HepG2 (cell line): ENCODE data around the gene CCDC142. TPM values are rescaled to one million over a fixed set of nuclear protein-coding genes. Genes with fewer than 3 reads are reported as not detected.

Experiments used
- AGO2 ChIP-seq: fragments of 200-400 bp; formaldehyde crosslinking; optimal IDR thresholded peaks from 2 replicates; pipeline ENCODE3; 2017; ENCODE audit warnings: mild to moderate bottlenecking, low read depth, low read length, moderate library complexity
- DZIP1 ChIP-seq: sonication (generic); formaldehyde crosslinking; IDR thresholded peaks from 2 replicates; pipeline ENCODE4 v1.5.0; 2020; ENCODE audit warnings: mild to moderate bottlenecking, missing genetic modification reagents
- ELF4 ChIP-seq: sonication (generic); formaldehyde crosslinking; IDR thresholded peaks from 2 replicates; pipeline ENCODE4 v1.5.0; 2020; ENCODE audit warnings: missing genetic modification reagents, mild to moderate bottlenecking, moderate library complexity, borderline replicate concordance
- ERF ChIP-seq: IDR thresholded peaks from 2 replicates; pipeline ENCODE4 v1.6.1; 2018; ENCODE audit warnings: missing biosample characterization, missing genetic modification reagents
- FOXM1 ChIP-seq: sonication (generic); formaldehyde crosslinking; IDR thresholded peaks from 2 replicates; pipeline ENCODE4 v1.5.0; 2020; ENCODE audit warnings: missing genetic modification reagents
- MLX ChIP-seq: IDR thresholded peaks from 2 replicates; pipeline ENCODE4 v1.6.1; 2016
- MYPOP ChIP-seq: sonication (generic); formaldehyde crosslinking; IDR thresholded peaks from 2 replicates; pipeline ENCODE4 v1.8.1; 2023; ENCODE audit warnings: mild to moderate bottlenecking, moderate library complexity, missing genetic modification reagents
- RCOR2 ChIP-seq: IDR thresholded peaks from 2 replicates; pipeline ENCODE4 v1.6.1; 2016; ENCODE audit warnings: missing biosample characterization, missing genetic modification reagents
- REST ChIP-seq, 2 experiments: IDR thresholded peaks; 2 replicates each; pipeline ENCODE4 v1.6.1; 2011 to 2012; ENCODE audit warnings: low read length in 2 of 2, borderline replicate concordance in 1 of 2, low read depth in 1 of 2, mild to moderate bottlenecking in 1 of 2, moderate library complexity in 1 of 2
- RFX1 ChIP-seq: fragments of 450-650 bp; IDR thresholded peaks from 2 replicates; pipeline ENCODE4 v1.6.1; 2017
- TAF1 ChIP-seq: sonication (generic); formaldehyde crosslinking; IDR thresholded peaks from 2 replicates; pipeline ENCODE4 v1.4.0; 2020; ENCODE audit warnings: missing genetic modification reagents
- ZBTB21 ChIP-seq: sonication (generic); formaldehyde crosslinking; IDR thresholded peaks from 2 replicates; pipeline ENCODE4 v1.4.0; 2020; ENCODE audit warnings: missing genetic modification reagents
- ZNF256 ChIP-seq: sonication (generic); formaldehyde crosslinking; conservative IDR thresholded peaks from 2 replicates; pipeline ENCODE4 v1.4.0; 2020; ENCODE audit warnings: missing genetic modification reagents
- ZNF280D ChIP-seq: sonication (generic); formaldehyde crosslinking; IDR thresholded peaks from 2 replicates; pipeline ENCODE4 v1.5.1; 2020; ENCODE audit warnings: mild to moderate bottlenecking, missing genetic modification reagents
- ZNF329 ChIP-seq: sonication (generic); formaldehyde crosslinking; IDR thresholded peaks from 2 replicates; pipeline ENCODE4 v1.9.0; 2021; ENCODE audit warnings: low read depth, mild to moderate bottlenecking, missing genetic modification reagents
- ZNF749 ChIP-seq: sonication (generic); formaldehyde crosslinking; IDR thresholded peaks from 2 replicates; pipeline ENCODE4 v1.8.0; 2022; ENCODE audit warnings: mild to moderate bottlenecking, missing genetic modification reagents, moderate library complexity, borderline replicate concordance
- ZSCAN22 ChIP-seq: sonication (generic); formaldehyde crosslinking; IDR thresholded peaks from 2 replicates; pipeline ENCODE4 v1.4.0; 2020; ENCODE audit warnings: mild to moderate bottlenecking, missing genetic modification reagents
- polyA plus RNA-seq, 8 experiments: library from polyadenylated mRNA; depleted of rRNA in 3 of 8; stranded (reverse) in 7 of 8; unstranded in 1 of 8; fragments of >200 nt; fragmentation: Illumina TruSeq in 4 of 8; extraction: Trizol in 4 of 8; gene quantifications; 2 replicates each; pipeline versions ENCODE4 v1.2.1 to v1.2.3, GENCODE V29; 2011 to 2016; ENCODE audit warnings: low read depth in 4 of 8, missing spikeins in 1 of 8, mixed read lengths in 1 of 8; ENCODE audit not compliant: insufficient read depth in 1 of 8
- total RNA-seq, 5 experiments: library from RNA; depleted of rRNA; stranded (reverse); fragments of >200 nt; fragmentation: Illumina TruSeq; extraction: Trizol; gene quantifications; 2 replicates each; pipeline ENCODE4 v1.2.3, GENCODE V29; 2016; ENCODE audit warnings: low read depth in 1 of 5

Gene CCDC142
- total and polyA plus RNA-seq, 2 of the 13 experiments (the other 11 are each of a cell fraction or from before 2014, with no cell fraction given) = 14.7 to 30.4 TPM

- peak; percentile 87; the same call in 1 of the 2 replicates for TF ChIP-seq ZNF749
- peak; percentile 41; the same call in 1 of the 2 replicates for TF ChIP-seq MYPOP
- no peak for TF ChIP-seq RCOR2
- TF ChIP-seq ZNF280D (CRISPR knock-in tag) = peak; percentile 74; the same call in 1 of the 2 replicates
- no peak for TF ChIP-seq DZIP1 (CRISPR knock-in tag)
- 0 out of 2 replicates have a peak, but pooled peaks have one; percentile 22 for TF ChIP-seq ZSCAN22
- 0 out of 2 replicates have a peak, but pooled peaks have one; percentile 70 for TF ChIP-seq ZNF256 (CRISPR knock-in tag)
- TF ChIP-seq TAF1 (CRISPR knock-in tag) = peak; percentile 91
- peak; percentile 97 for TF ChIP-seq RFX1
- peak; percentile 11; the same call in 1 of the 2 replicates for TF ChIP-seq ELF4 (CRISPR knock-in tag)
- TF ChIP-seq ERF = no peak; the same call in 1 of the 2 replicates
- TF ChIP-seq REST (IDR thresholded peaks at IDR 0.05; ENCODE audit: borderline replicate concordance in 1 of 2, low read depth in 1 of 2, low read length in 2 of 2) = peak in 1 of 2 experiments; percentile 28; a peak in 1 of 4 replicates
- TF ChIP-seq AGO2 = peak; percentile 97
- TF ChIP-seq FOXM1 (CRISPR knock-in tag) = no peak
- no peak for TF ChIP-seq ZBTB21 (CRISPR knock-in tag)
- TF ChIP-seq MLX (CRISPR knock-in tag) = peak; percentile 61
- TF ChIP-seq ZNF329 (CRISPR knock-in tag) = peak; percentile 46; the same call in 1 of the 2 replicates
Observed at GRCh38 chr2:74507145-74507925, 24.5 kb upstream of the CCDC142 start, which contains the start of gene PCGF1 (continued).
